HepG2 (cell line): ENCODE results near the gene SPATS2.

ENCODE experiments used
- CCAR2 ChIP-seq: fragments of 200-400 bp; formaldehyde crosslinking; optimal IDR thresholded peaks from 2 replicates; pipeline ENCODE3; 2018; ENCODE audit warnings: low read depth, mild to moderate bottlenecking, low read length, moderate library complexity
- POLR2A ChIP-seq, 2 experiments: IDR thresholded peaks; 2 replicates each; pipeline ENCODE4 v1.6.1; 2011; ENCODE audit warnings: low read depth in 2 of 2, low read length in 2 of 2, mild to moderate bottlenecking in 1 of 2, moderate library complexity in 1 of 2; ENCODE audit not compliant: insufficient read depth in 1 of 2
- TCF7L2 ChIP-seq: IDR thresholded peaks from 2 replicates; pipeline ENCODE4 v1.6.1; 2011; ENCODE audit warnings: mild to moderate bottlenecking, low read depth, low read length, moderate library complexity
- TF ChIP-seq, protein P1 (sequence below): sonication (generic); formaldehyde crosslinking; IDR thresholded peaks from 2 replicates; pipeline ENCODE4 v1.4.0; 2020; ENCODE audit warnings: mild to moderate bottlenecking, missing genetic modification reagents

DNA sequence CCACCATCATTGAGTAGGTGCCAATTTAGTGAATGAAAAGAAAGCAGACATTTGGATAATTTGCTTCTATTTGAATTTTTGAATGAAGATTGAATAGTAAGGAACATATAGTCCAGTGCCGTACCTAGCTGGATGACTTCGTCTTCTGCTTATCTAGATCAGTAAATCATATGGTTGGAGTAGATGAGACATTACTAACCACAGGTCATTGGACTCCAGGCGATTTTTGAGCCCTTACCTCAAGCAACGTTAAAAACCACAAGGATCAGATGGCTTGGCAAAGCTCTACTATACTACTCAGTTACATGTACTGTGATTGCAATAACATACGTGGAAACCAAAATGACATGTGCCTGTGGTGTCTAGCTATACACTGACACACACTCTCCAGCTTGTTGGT, 1.7 kb upstream of the SPATS2 start:
- no peak for TF ChIP-seq POLR2A (IDR thresholded peaks at IDR 0.05; ENCODE audit: insufficient read depth in 1 of 2, low read depth in 2 of 2, low read length in 2 of 2)
- no peak for TF ChIP-seq CCAR2
- TF ChIP-seq TCF7L2, result no peak
- TF ChIP-seq, protein P1, sequence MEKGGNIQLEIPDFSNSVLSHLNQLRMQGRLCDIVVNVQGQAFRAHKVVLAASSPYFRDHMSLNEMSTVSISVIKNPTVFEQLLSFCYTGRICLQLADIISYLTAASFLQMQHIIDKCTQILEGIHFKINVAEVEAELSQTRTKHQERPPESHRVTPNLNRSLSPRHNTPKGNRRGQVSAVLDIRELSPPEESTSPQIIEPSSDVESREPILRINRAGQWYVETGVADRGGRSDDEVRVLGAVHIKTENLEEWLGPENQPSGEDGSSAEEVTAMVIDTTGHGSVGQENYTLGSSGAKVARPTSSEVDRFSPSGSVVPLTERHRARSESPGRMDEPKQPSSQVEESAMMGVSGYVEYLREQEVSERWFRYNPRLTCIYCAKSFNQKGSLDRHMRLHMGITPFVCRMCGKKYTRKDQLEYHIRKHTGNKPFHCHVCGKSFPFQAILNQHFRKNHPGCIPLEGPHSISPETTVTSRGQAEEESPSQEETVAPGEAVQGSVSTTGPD (CRISPR knock-in tag), result no peak
